Common myeloid progenitor, CD34-positive (primary cell): ENCODE results near the gene FGFRL1.

Source experiments
- CTCF ChIA-PET: fragments of 350-600 bp; sonication (Branson Sonifier 250); formaldehyde crosslinking; loops from one replicate; lab custom pipeline; 2021; ENCODE audit warnings: antibody characterized with exemption; lab: Charles Lee
- POLR2A ChIA-PET: fragments of 350-600 bp; sonication (Branson Sonifier 250); formaldehyde crosslinking; loops from one replicate; lab custom pipeline; 2021; ENCODE audit warnings: antibody characterized with exemption; lab: Charles Lee
- DNase-seq, 3 donors: peaks; one replicate each; pipeline versions ENCODE4 v3.0.0 to v3.0.0-alpha.2; 2013
- H3K27ac ChIP-seq, 2 experiments: 1 replicate in 1 of 2; 2 replicates in 1 of 2; pipeline ENCODE4 v1.7.0; 2013; ENCODE audit warnings: inconsistent platforms in 2 of 2, low read length in 2 of 2, mild to moderate bottlenecking in 2 of 2, low read depth in 1 of 2, moderate library complexity in 1 of 2; ENCODE audit not compliant: severe bottlenecking in 2 of 2, insufficient read depth in 1 of 2, poor library complexity in 1 of 2
- H3K27me3 ChIP-seq, 5 experiments: replicated peaks in 2 of 5; 1 replicate in 3 of 5; 2 replicates in 2 of 5; pipeline versions ENCODE4 v1.6.1 to v1.7.0; 2013; ENCODE audit warnings: low read length in 4 of 5, mild to moderate bottlenecking in 2 of 5, moderate library complexity in 2 of 5, inconsistent platforms in 1 of 5; ENCODE audit not compliant: insufficient read depth in 5 of 5, control insufficient read depth in 4 of 5
- H3K36me3 ChIP-seq, 4 experiments: 1 replicate in 2 of 4; 2 replicates in 2 of 4; pipeline versions ENCODE4 v1.6.1 to v1.7.0; 2013; ENCODE audit warnings: low read length in 3 of 4, control low read depth in 1 of 4, mild to moderate bottlenecking in 1 of 4; ENCODE audit not compliant: control insufficient read depth in 4 of 4, insufficient read depth in 4 of 4
- H3K4me1 ChIP-seq, 4 experiments: 1 replicate in 3 of 4; 2 replicates in 1 of 4; pipeline versions ENCODE4 v1.6.1 to v1.7.1; 2013; ENCODE audit warnings: low read length in 3 of 4, mild to moderate bottlenecking in 3 of 4, control low read depth in 1 of 4, inconsistent platforms in 1 of 4, moderate library complexity in 1 of 4; ENCODE audit not compliant: control insufficient read depth in 4 of 4, insufficient read depth in 4 of 4; ENCODE audit errors: control extremely low read depth in 1 of 4
- H3K4me3 ChIP-seq, 7 experiments: 1 replicate in 4 of 7; 2 replicates in 3 of 7; pipeline versions ENCODE4 v1.5.1 to v1.7.0; 2013; ENCODE audit warnings: mild to moderate bottlenecking in 7 of 7, low read length in 6 of 7, moderate library complexity in 6 of 7, inconsistent platforms in 2 of 7, low read depth in 2 of 7, control low read depth in 1 of 7; ENCODE audit not compliant: insufficient read depth in 4 of 7, control insufficient read depth in 1 of 7; ENCODE audit errors: extremely low read depth in 1 of 7
- H3K9me3 ChIP-seq, 5 experiments: 1 replicate in 4 of 5; 2 replicates in 1 of 5; pipeline versions ENCODE4 v1.6.1 to v1.7.1; 2013; ENCODE audit warnings: low read length in 4 of 5, mild to moderate bottlenecking in 2 of 5, inconsistent platforms in 1 of 5, low read depth in 1 of 5, moderate library complexity in 1 of 5; ENCODE audit not compliant: control insufficient read depth in 4 of 5, insufficient read depth in 2 of 5; ENCODE audit errors: control extremely low read depth in 1 of 5
- WGBS: methylation state at CpG from one replicate; pipeline ENCODE4 v1.1.5; 2013; ENCODE audit not compliant: insufficient coverage; 5-methylcytosine and 5-hydroxymethylcytosine counted together

FGFRL1 gene

DNA sequence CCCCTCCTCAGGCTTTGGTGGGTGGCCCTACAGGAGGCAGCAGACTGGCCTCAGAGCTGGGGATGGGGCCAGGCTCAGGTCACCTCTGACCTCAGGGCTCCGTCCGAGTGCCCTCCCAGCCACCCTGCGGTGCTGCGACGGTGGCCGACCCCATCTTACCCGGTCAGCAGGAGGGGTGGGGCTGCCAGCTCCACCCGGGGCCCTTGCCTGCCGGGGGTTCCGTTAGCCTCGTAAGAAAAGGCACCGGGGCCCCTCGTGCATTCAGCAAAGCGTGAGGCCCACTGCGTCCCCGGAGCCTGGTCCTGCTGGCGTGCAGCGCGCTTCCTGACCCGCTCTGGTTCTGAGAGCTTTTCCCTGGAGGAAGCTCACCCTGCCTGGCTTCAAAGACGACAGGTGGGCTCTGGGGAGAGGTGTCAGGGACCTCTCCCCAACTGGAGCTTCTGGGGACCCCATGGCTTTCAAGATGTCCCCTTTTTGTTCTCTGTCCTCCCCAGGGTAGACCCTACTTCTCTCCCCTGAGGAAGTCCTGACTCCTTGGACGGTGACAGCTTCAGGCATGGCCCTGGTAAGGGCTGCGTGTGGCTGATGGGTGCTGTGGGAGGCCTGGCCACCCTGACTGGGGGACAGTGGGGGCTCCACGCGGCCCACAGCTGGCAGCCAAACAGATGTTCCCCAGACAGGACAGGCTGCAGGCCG, 15.9 kb downstream of the FGFRL1 start:
- ChIA-PET CTCF (interaction anchor here (1.5 kb wide), 1 partner anchor 24 kb away, joined by 3 read pairs; no protein-coding TSS in a partner anchor), POLR2A (no interaction called here)
- no peak for DNase-seq
- 90% methylated on average over 20 of the region's 26 CpGs for WGBS
- peaks cover 0 to 19% (median 0%) of the 10 kb centered on the region in 5 experiments for H3K27me3 ChIP-seq
- H3K9me3 ChIP-seq, result no peaks in the 10 kb centered on the region
- no peak overlapping the region for H3K27ac ChIP-seq
- peaks cover 0 to 4% (median 0%) of the 10 kb centered on the region in 4 experiments for H3K4me1 ChIP-seq
- H3K4me3 ChIP-seq, result no peak overlapping the region
- H3K36me3 ChIP-seq, result peaks cover 0 to 20% (median 10%) of the 10 kb centered on the region in 4 experiments

DNA sequence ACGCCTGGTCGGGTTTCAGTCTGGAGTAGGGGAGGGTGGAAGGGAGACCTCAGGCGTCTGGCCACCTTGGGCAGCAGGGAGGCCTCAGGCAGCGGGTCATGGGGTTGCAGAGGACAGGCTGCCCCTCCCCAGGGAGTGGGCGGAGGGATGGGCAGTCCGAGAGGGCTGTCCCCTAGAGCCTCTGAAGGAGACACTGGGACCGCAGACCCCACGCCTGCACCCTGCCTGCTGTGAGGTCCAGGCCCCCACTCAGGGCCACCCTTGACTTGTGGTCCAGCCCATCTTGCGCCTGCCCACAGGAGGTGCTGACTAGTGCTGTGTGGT, 16.5 kb downstream of the FGFRL1 start:
- POLR2A ChIA-PET, result no interaction called here
- Histone ChIP-seq H3K4me1 (peaks cover 0 to 4% (median 0%) of the 10 kb centered on the region in 4 experiments), H3K27me3 (peaks cover 0 to 24% (median 0%) of the 10 kb centered on the region in 5 experiments), H3K9me3 (no peaks in the 10 kb centered on the region), H3K36me3 (peaks cover 0 to 19% (median 10%) of the 10 kb centered on the region in 4 experiments), H3K27ac (no peak overlapping the region), H3K4me3 (no peak overlapping the region)
- CTCF ChIA-PET, result interaction anchor here (1.5 kb wide), 1 partner anchor 23 kb away, joined by 3 read pairs; no protein-coding TSS in a partner anchor
- WGBS, result 94% methylated on average over 5 of the region's 9 CpGs
- no peak for DNase-seq

GRCh38 chr4:1028574-1029220, 17.3 kb downstream of the FGFRL1 start:
- no peak overlapping the region for H3K27ac ChIP-seq
- POLR2A ChIA-PET, result no interaction called here
- peaks cover 0 to 19% (median 10%) of the 10 kb centered on the region in 4 experiments for H3K36me3 ChIP-seq
- H3K9me3 ChIP-seq, result no peaks in the 10 kb centered on the region
- DNase-seq, result no peak
- peaks cover 0 to 4% (median 0%) of the 10 kb centered on the region in 4 experiments for H3K4me1 ChIP-seq
- WGBS, result 86% methylated on average over 36 of the region's 36 CpGs
- CTCF ChIA-PET, result interaction anchor here (1.5 kb wide), 1 partner anchor 23 kb away, joined by 3 read pairs; no protein-coding TSS in a partner anchor
- peaks cover 0 to 29% (median 0%) of the 10 kb centered on the region in 5 experiments for H3K27me3 ChIP-seq
- H3K4me3 ChIP-seq, result no peak overlapping the region

GRCh38 chr4:1029529-1029928, 18.1 kb downstream of the FGFRL1 start:
- H3K27ac ChIP-seq, result no peak overlapping the region
- H3K27me3 ChIP-seq, result peaks cover 0 to 29% (median 0%) of the 10 kb centered on the region in 5 experiments
- WGBS, result 78% methylated on average over 16 of the region's 17 CpGs
- no peaks in the 10 kb centered on the region for H3K9me3 ChIP-seq
- peaks cover 0 to 14% (median 10%) of the 10 kb centered on the region in 4 experiments for H3K36me3 ChIP-seq
- ChIA-PET CTCF (no interaction called here), POLR2A (no interaction called here)
- no peak for DNase-seq
- H3K4me1 ChIP-seq, result peaks cover 0 to 4% (median 0%) of the 10 kb centered on the region in 4 experiments
- no peak overlapping the region for H3K4me3 ChIP-seq

GRCh38 chr4:1030031-1030430, 18.6 kb downstream of the FGFRL1 start:
- H3K4me3 ChIP-seq, result no peak overlapping the region
- H3K4me1 ChIP-seq, result peaks cover 0 to 4% (median 0%) of the 10 kb centered on the region in 4 experiments
- H3K9me3 ChIP-seq, result no peaks in the 10 kb centered on the region
- H3K27me3 ChIP-seq, result peaks cover 0 to 29% (median 0%) of the 10 kb centered on the region in 5 experiments
- CTCF ChIA-PET, result no interaction called here
- peaks cover 0 to 11% (median 8%) of the 10 kb centered on the region in 4 experiments for H3K36me3 ChIP-seq
- H3K27ac ChIP-seq, result no peak overlapping the region
- WGBS, result 92% methylated on average over 7 of the region's 12 CpGs
- DNase-seq, result no peak
- POLR2A ChIA-PET, result no interaction called here

DNA sequence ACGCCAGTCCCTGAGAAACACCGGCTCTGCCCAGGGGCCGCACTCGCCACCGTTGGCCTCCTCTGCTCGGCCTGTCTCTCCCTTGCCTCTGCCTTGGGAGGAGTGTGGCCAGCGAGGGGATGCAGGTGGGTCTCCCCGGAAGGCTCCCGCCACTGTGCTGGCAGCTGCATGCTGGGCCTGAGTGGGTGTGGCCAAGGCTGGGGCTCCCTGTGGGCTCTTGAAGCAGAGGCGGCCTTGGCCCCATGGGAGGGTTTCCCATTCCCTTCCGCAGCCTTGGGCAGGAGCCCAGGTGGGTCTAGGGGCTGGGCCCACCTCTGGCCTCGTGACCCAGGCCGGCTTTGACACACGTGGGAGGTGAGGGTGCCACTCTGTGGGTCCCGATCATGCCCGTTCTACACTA, 19.1 kb downstream of the FGFRL1 start:
- no peak for DNase-seq
- no peak overlapping the region for H3K4me3 ChIP-seq
- 90% methylated on average over 12 of the region's 16 CpGs for WGBS
- H3K9me3 ChIP-seq, result no peaks in the 10 kb centered on the region
- POLR2A ChIA-PET, result no interaction called here
- peaks cover 0 to 29% (median 0%) of the 10 kb centered on the region in 5 experiments for H3K27me3 ChIP-seq
- peaks cover 0 to 6% (median 3%) of the 10 kb centered on the region in 4 experiments for H3K36me3 ChIP-seq
- no peak overlapping the region for H3K27ac ChIP-seq
- CTCF ChIA-PET, result no interaction called here
- peaks cover 0 to 4% (median 0%) of the 10 kb centered on the region in 4 experiments for H3K4me1 ChIP-seq

DNA sequence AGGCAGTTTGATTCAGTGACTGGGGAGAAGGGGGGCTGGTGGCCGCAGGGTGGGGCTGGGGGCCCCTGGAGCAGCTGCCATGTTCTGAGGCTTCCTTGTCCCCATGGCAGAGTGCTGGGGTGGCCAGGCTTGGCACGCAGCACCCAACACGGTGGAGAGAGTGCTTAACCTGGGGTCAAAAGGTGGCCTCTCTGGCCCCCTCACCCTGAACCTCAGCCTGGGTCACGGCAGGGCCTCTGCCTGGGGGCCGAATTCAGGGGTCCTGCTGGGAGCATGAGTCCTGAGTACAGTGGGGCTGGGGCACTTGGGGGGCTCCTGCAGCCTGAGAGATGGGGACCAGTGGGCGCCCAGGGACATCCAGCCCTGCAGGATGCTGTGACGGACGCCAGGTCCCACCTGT, 19.9 kb downstream of the FGFRL1 start:
- no peaks in the 10 kb centered on the region for H3K9me3 ChIP-seq
- H3K27ac ChIP-seq, result no peak overlapping the region
- peaks cover 0 to under 1% (median 0%) of the 10 kb centered on the region in 4 experiments for H3K4me1 ChIP-seq
- no peak overlapping the region for H3K4me3 ChIP-seq
- no peak for DNase-seq
- ChIA-PET CTCF (no interaction called here), POLR2A (no interaction called here)
- H3K27me3 ChIP-seq, result peaks cover 0 to 29% (median 0%) of the 10 kb centered on the region in 5 experiments
- H3K36me3 ChIP-seq, result no peaks in the 10 kb centered on the region
- 94% methylated on average over 8 of the region's 8 CpGs for WGBS
